GM19193 (cell line): ENCODE results near the gene MSN.
A peak's percentile ranks its signal among the peaks of the same experiment; 100 is the strongest.

Experiments used
- POLR2A ChIP-seq: IDR thresholded peaks from 4 replicates; pipeline ENCODE4 v1.6.1; 2011; ENCODE audit not compliant: insufficient read depth, insufficient read length; ENCODE audit errors: extremely low read depth

The MSN gene

DNA sequence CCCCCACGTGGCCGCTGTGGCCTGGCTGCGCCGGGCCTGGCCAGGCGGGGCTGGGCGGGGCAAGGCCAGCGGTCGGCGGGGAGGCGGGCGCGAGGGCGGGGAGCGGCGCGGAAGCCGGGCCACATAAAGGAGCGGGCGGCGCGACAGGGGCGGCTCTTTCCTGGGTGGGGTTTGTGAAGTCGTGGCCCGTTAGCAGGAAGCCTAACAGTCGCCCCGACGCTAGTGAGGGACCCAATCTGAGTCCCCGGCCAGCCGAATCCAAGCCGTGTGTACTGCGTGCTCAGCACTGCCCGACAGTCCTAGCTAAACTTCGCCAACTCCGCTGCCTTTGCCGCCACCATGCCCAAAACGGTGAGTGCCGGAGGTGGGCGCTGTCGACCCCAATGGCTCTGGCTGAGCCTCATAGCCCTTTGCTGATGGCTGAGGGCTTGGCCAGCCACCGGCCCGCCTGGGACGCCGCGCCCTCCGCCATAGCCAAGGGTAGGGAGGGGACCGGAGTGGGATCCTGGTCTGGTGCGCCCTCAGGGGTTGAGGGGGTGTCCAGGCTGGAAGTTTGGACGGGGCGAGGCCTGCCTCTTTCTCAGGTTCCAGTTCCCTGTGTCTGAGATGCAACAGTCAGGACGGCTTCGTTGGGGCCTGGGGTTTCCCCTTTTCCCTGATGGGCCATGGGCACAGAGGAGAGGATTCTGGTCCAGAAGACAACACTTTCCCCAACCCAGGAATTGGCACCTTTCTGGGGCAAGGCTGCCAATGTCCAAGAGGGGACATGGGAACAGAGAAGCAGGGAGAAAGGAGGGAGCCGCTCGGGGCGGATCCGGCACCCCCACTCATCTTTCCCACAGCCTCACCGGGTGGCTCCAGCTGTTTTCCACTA is at the start of gene MSN:
Gene MSN, plus strand, starts transcription at position 152 of the 874 bp plus-strand sequence. Its CDS starts 188 bp downstream, at position 340.
- TF ChIP-seq POLR2A: peak; percentile 75

DNA sequence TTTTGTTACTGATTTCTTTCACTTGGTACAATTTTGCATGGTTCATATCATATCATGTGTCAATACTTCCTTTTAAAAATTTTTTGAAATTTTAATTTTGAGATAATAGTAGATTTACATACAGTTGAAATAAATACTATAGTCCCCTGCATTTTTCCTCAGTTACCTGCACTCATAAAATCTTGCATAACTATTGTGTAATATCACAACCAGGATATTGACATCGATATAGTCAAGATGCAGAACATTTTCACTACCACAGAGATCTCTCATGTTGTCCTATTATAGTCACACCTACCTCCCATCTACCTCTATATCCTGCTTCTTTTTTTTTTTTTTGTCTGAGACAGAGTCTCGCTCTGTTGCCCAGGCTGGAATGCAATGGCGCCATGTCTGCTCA is 36.7 kb upstream of the MSN start:
- TF ChIP-seq POLR2A: no peak

DNA sequence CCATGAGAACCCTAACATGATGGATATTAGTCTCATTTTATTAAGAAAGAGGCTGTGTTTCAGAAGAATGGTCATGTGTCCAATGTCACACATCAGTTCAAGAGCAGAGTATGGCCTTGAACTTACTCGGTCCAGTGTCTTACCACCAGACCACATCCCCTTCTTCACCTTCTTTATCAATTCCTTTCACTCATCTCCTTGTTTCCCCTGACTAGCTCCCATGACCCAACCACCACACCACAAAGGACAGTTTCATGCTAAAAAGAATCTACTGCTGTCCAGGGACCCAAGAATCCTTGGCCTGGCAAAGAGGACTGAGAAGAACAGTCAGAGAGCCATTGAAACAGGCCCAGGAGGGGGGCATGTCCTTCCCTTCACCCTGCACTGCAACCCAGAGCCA is 33.6 kb upstream of the MSN start:
- TF ChIP-seq POLR2A: no peak

DNA sequence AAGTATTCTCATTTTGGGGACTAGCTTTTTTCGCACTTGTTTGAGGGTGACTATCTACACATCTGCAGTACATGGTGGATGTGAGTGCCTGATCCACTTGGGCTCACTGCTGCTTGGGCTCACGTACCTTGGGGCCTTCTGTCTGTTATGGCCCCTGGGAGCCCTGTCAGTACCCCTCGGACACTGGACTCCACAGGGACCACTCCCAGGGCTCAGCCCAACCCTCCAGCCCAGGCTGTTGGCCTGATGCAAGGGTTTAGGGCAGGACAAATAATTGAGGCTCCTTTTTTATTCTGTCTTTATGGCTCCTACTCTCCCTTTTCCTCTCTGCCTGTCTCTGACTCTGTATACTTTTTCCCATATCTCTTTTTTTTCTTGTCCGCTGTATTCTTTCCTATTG is 32.7 kb upstream of the MSN start:
- TF ChIP-seq POLR2A: no peak

DNA sequence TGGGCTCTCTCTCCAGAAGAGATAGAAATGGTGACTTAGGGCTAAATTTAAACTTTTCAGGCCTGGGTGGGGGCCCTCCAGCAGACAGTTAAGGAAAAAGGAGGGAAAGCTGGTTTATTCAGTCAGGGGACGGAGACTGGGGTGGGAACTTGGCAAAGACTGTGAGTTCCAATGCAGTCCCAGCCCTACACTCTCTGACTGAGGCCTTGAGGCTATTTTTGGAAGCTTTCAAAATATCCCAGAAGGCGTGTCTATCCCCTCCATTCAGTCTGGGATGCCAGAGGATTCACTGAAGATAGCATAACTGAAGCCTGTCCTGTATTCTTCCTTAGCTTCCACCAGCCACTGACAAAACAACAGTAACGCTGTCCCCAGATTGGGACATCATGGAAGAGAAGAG is 32.1 kb upstream of the MSN start:
- TF ChIP-seq POLR2A: no peak

DNA sequence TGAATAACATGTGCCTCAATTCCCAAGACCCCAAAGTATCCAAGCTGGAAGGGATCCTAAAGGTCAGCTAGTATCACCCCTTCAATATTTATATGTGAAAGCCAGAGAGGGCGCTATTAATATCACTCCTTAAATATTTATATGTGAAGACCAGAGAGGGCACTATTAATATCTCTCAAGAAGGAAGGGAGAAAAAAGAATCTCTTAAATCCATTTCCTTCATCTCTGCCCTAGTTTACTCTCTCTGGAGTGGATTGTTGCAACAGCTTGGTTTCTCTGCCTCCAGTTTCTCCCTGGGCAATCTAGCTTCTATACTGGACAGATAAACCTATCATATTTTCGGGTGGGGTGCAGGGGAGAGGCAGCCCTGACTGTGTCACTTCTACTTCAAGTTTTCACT is 31.6 kb upstream of the MSN start:
- no peak for TF ChIP-seq POLR2A

DNA sequence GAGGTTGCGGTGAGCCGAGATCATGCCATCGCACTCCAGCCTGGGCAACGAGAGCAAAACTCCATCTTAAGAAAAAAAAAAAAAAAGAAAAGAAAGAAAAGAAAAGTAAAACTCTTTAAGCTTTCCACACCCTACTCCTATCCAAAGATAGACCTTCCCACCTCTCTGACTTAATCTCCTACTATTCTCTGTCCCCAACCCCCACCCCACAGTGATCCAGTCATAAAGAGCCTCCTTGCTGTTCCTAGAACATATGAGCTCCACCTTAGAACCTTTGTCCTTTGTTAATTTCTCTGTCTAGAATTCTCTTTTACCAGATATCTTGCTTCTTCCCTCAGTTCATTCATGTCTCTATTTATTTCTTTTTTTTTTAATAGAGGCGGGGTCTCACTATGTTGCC is 30.1 kb upstream of the MSN start:
- TF ChIP-seq POLR2A: no peak

DNA sequence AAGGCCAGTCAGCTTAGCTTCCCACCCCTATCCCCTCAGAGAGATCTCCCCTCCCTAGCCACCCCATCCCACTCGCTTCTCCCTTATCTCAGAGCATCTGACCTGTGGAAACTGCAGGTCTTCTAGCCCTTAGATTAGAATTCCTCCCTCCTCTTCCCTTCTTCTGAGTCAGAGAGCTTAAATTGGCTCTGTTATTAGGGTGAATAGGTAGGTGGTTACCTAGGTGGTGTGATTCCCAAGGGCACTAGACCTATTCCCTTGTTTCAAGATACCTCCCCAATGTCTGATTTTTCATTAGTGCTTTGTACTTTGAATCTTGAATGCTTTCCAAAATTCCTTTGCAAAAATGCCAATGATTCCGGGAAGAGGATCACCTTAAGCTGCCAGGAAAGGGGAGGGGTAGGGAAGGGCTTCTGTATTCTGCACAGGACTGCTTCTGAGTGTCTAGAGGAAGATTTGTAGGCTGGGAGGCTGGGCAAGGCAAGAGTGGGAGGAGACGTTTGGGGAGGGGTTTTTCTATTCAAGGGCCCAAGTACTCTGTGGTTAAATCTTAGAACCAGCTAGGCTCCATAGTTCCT is 24.5 kb upstream of the MSN start:
- TF ChIP-seq POLR2A: no peak

DNA sequence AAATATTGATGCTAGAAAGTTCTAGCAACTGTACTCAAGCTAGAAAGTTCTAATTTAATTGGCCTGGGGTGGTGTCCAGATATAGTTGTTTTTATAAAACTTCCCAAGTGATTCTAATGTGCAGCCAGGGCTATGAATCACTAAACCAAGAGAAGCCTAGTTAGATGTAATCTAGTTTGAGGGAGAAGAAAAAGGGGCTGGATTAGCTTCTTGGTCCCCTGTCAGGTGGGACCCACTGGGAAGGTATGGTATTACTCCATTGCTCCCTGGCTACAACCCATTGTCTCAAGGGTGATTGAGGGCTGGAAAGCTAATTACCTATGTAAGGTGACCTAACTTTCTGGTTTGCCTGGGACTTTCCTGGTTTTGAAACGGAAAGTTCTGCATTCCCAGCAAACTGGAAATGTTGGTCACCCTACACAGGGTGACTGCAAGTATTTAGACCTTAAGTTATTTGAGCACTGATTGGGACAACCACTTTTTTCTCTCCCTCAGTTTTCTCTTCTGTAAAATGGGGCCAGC is 23.9 kb upstream of the MSN start:
- no peak for TF ChIP-seq POLR2A

DNA sequence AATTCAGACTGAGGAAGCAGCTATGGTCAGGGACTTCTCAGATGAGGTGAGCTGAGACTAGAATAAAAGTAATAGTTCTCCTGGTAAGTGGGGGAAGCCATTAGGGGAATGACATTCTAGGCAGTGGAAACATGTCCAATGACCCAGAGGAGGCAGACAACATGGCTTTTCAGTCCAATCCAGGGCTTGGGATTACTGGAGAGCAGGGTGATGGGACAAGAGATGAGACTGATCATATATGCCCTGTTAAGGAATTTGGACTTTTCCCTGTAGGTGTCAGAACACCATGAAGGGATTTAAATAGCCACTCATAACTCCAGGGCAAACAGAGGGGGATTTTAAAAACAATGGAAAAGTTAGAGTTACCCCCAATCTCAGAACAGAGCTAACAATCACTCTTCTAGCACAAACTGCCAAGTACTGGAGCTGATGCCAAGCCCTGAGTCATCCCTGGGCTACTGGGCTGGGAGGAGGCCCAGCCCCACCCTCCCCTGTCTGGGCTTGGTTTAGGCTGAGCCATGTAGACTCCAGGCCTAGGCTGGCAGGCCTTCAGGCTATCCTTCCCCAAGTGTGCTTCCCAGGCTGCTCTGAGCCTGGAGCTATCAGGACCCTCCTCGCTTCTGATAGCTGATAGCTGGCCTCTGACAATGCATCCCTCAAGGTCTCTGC is 22.7 kb upstream of the MSN start:
- TF ChIP-seq POLR2A: no peak

DNA sequence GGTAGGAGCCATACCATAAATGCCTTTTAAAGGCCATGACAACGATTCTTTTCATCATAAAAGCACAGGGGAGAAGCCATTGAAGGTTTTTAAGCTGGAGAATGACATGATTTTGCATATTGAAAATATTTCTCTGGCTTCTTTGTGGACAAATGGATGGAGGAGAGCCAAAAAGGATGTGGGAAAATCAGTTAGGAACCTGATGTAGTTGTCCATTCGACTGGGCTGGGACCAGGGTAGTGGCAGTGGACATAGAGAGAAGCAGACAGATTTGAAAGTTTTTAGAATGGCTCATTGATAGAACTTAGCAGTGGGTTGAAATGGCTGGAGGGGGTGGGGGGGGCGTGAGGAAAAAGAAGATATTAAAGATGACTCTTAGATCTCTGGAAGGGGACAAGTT is 19.7 kb upstream of the MSN start:
- no peak for TF ChIP-seq POLR2A

DNA sequence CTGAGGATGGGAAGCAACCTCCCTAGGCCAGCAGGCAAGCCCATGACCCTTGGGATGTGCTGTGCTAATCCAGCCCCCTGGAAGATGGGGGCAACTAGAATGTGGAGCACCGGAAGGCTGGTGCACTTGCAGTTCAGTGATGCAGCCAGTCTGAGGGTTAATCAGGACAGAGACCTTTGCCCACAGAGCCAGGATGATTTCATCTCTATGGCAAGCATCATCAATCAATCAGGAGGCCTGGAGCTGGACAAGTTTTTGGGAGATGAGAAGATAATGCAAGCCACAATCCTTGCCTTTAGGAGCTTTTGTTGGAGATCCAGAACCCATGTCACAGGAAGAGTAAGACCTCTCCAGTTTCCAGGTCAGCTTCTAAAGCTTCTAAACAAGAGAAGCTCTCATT is 15.4 kb upstream of the MSN start:
- no peak for TF ChIP-seq POLR2A

DNA sequence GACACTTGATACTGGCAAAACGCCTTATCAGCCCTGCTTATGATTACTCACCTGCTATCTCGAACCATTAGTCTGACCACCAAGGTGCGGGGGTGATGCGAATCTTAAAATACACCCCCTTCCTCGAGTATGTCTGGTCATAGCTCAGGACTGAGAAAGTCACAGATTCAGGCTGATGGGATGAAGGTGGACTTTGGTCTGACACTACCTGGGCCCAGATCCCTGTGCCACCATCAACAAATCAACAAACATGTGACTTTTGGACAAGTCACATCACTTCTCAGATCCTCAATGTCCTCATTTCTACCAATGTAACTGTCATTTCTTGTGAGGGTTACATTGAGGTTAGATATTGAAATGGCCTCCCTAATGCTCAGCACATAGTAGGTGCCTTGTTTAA is 9.8 kb upstream of the MSN start:
- TF ChIP-seq POLR2A: no peak

DNA sequence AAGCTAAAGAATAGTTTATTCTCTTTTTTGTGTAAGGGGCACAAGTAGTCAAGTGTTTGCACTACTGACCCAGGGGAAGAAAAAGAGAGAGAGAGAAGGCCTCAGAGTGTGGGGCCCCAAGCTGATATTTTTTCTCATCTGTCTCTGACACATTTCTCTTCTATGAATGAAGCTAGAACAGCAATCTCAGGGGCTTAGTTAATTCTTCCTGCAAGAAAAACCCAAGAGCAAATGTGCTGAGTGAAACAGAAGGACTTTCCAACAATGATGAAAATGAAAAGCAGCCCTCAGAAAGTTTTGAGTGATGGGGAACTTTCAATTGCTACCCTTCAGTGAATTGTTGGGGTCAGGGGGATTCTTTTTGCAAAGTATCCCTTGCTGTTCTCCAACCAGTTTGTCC is 9.2 kb upstream of the MSN start:
- no peak for TF ChIP-seq POLR2A

DNA sequence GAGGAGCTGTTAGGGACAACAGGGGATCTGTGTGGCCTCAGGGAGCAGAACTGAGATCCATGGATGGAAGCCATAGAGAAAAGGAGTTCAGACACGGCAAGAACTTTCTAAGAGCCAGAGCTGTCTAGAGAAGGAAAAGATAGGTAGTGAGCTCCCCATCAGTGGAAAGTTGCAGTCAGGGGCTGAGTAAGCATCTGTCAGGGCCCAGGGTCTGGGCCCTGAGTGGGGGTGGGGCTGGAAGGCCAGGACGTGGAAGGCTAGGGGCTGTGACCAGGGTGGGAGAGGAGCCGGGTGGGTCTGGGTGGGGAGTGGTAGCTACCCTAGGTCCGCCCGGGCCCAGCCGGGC is 324 bp upstream of the MSN start:
- TF ChIP-seq POLR2A: no peak
